Measurements from ENCODE around the gene SIPA1L3. TPM values are rescaled to one million over a fixed set of nuclear protein-coding genes. Genes with fewer than 3 reads are reported as not detected.
A peak's percentile ranks its signal among the peaks of the same experiment; 100 is the strongest.

Gene SIPA1L3
- total and polyA plus RNA-seq, 2 of the 13 experiments (the other 11 are each of a cell fraction or from before 2014, with no cell fraction given), result 5.5 to 7.7 TPM

DNA sequence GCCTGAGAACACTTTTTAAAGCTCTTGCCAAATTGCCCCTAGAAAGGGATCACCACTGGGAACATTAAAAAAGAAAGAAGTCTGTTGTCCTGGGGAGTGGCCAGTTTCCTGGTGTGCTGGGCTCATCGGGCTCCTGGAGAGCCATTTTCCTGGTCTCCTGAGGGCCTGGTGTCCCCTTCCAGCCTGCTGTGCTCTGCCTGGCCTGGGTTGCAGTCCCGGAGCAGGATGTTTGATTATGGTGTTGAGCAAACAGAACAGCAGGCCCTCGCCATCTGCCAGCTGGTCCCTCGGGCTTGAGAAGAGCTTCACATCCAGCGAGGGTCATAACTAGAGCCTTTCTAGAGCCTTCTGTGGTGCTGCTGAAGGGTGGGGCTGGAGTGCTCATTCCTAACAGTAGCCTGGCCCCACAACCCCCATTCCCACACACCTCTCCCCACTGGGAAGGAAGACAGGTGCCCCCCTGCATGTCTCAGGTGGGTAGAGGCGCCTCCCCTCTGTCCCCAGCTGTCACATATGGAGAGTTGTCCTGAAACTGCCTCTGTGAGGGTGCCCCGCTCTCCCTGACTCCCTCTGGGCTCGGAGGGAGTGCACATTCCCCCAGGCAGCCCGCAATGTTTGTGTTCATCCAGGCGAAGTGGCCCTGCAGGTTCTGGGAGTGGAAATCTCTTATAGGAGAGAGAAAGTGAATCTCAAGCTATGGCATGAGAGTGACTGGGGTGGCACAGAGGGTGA is 151.1 kb downstream of the SIPA1L3 start (continued):
- TF ChIP-seq ZNF574 (CRISPR knock-in tag; IDR thresholded peaks at IDR 0.05) (peak; percentile 20; the same call in 1 of the 2 replicates), MXI1 (IDR thresholded peaks at IDR 0.05; ENCODE audit: borderline replicate concordance, low read depth, low read length) (no peak), ZBTB21 (CRISPR knock-in tag; IDR thresholded peaks at IDR 0.05) (no peak), LCORL (IDR thresholded peaks at IDR 0.05) (no peak), LCORL (CRISPR knock-in tag; IDR thresholded peaks at IDR 0.05) (no peak), ZNF792 (CRISPR knock-in tag; IDR thresholded peaks at IDR 0.05) (0 out of 2 replicates have a peak, but pooled peaks have one; percentile 44), ZNF329 (CRISPR knock-in tag; IDR thresholded peaks at IDR 0.05; ENCODE audit: low read depth) (no peak), ZNF605 (CRISPR knock-in tag; IDR thresholded peaks at IDR 0.05) (no peak), ELF3 (CRISPR knock-in tag; IDR thresholded peaks at IDR 0.05) (peak; percentile 47; the same call in 1 of the 2 replicates), ZNF839 (CRISPR knock-in tag; IDR thresholded peaks at IDR 0.05; ENCODE audit: borderline replicate concordance) (no peak), TRIM22 (IDR thresholded peaks at IDR 0.05) (no peak), ZNF775 (CRISPR knock-in tag; IDR thresholded peaks at IDR 0.05; ENCODE audit: borderline replicate concordance) (no peak), SMARCE1 (IDR thresholded peaks at IDR 0.05; ENCODE audit: borderline replicate concordance) (no peak), ZNF296 (CRISPR knock-in tag; conservative IDR thresholded peaks at IDR 0.05) (no peak), E2F1 (CRISPR knock-in tag; IDR thresholded peaks at IDR 0.05) (no peak), GATAD2A (CRISPR knock-in tag; IDR thresholded peaks at IDR 0.05) (peak; percentile 44; the same call in 1 of the 2 replicates), FOXA1 (IDR thresholded peaks at IDR 0.05) (no peak), FOXA1 (CRISPR knock-in tag; IDR thresholded peaks at IDR 0.05) (peak; percentile 72; the same call in 1 of the 2 replicates), ZNF7 (CRISPR knock-in tag; IDR thresholded peaks at IDR 0.05) (no peak)
- TF ChIP-seq, protein P1, sequence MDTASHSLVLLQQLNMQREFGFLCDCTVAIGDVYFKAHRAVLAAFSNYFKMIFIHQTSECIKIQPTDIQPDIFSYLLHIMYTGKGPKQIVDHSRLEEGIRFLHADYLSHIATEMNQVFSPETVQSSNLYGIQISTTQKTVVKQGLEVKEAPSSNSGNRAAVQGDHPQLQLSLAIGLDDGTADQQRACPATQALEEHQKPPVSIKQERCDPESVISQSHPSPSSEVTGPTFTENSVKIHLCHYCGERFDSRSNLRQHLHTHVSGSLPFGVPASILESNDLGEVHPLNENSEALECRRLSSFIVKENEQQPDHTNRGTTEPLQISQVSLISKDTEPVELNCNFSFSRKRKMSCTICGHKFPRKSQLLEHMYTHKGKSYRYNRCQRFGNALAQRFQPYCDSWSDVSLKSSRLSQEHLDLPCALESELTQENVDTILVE (CRISPR knock-in tag; IDR thresholded peaks at IDR 0.05), result no peak
- TF ChIP-seq, protein P2, sequence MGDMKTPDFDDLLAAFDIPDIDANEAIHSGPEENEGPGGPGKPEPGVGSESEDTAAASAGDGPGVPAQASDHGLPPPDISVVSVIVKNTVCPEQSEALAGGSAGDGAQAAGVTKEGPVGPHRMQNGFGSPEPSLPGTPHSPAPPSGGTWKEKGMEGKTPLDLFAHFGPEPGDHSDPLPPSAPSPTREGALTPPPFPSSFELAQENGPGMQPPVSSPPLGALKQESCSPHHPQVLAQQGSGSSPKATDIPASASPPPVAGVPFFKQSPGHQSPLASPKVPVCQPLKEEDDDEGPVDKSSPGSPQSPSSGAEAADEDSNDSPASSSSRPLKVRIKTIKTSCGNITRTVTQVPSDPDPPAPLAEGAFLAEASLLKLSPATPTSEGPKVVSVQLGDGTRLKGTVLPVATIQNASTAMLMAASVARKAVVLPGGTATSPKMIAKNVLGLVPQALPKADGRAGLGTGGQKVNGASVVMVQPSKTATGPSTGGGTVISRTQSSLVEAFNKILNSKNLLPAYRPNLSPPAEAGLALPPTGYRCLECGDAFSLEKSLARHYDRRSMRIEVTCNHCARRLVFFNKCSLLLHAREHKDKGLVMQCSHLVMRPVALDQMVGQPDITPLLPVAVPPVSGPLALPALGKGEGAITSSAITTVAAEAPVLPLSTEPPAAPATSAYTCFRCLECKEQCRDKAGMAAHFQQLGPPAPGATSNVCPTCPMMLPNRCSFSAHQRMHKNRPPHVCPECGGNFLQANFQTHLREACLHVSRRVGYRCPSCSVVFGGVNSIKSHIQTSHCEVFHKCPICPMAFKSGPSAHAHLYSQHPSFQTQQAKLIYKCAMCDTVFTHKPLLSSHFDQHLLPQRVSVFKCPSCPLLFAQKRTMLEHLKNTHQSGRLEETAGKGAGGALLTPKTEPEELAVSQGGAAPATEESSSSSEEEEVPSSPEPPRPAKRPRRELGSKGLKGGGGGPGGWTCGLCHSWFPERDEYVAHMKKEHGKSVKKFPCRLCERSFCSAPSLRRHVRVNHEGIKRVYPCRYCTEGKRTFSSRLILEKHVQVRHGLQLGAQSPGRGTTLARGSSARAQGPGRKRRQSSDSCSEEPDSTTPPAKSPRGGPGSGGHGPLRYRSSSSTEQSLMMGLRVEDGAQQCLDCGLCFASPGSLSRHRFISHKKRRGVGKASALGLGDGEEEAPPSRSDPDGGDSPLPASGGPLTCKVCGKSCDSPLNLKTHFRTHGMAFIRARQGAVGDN (CRISPR knock-in tag; IDR thresholded peaks at IDR 0.05), result peak; percentile 91
